Measurements from ENCODE around the gene AP2B1. TPM values are rescaled to one million over a fixed set of nuclear protein-coding genes. Genes with fewer than 3 reads are reported as not detected.

The AP2B1 gene
- total RNA-seq, 2 donors from 2014 or later, result 44.5 to 68.3 TPM

GRCh38 chr17:35674552-35674951 is 87.4 kb downstream of the AP2B1 start:
- Histone ChIP-seq H3K9me3 (no peaks in the 10 kb centered on the region), H3K27ac (no peak overlapping the region), H3K27me3 (replicated peaks; ENCODE audit: insufficient read depth) (no peaks in the 10 kb centered on the region), H3K4me3 (no peak overlapping the region), H3K4me1 (ENCODE audit: control insufficient read depth in 1 of 2, low read depth in 2 of 2) (peaks cover 0 to 9% of the 10 kb centered on the region in 2 donors), H3K36me3 (peaks cover 11% of the 10 kb centered on the region)
- DNase-seq (ENCODE audit: low spot score), result no peak
- no peak for TF ChIP-seq CTCF (IDR thresholded peaks at IDR 0.05)
- ATAC-seq (ENCODE audit: insufficient number of reproducible peaks, low FRiP score, low read depth), result no peak

DNA sequence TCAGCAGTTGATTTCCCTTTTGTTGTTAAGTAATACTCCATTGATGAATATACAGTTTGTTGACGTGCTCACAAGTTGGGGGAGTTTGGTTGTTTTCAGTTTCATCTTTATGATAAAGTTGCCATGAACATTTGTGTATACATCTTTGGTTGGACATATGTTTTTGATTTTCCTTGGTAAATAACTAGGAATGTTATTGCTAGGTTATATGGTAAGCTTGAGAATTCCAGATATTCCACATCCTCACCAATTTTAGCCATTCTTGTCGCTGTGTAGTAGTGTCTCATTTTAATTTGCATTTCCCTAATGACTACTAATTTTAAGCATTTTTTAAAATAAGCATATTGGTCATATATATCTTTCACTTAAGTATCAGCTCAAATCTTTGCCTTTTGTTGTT is 89.3 kb downstream of the AP2B1 start:
- no peaks in the 10 kb centered on the region for H3K27me3 ChIP-seq (replicated peaks; ENCODE audit: insufficient read depth)
- no peak overlapping the region for H3K4me3 ChIP-seq
- ATAC-seq (ENCODE audit: insufficient number of reproducible peaks, low FRiP score, low read depth) (no peak), DNase-seq (ENCODE audit: low spot score) (no peak)
- TF ChIP-seq CTCF (IDR thresholded peaks at IDR 0.05), result no peak
- H3K9me3 ChIP-seq, result no peaks in the 10 kb centered on the region
- H3K27ac ChIP-seq, result no peak overlapping the region
- peaks cover 15% of the 10 kb centered on the region for H3K36me3 ChIP-seq
- H3K4me1 ChIP-seq (ENCODE audit: control insufficient read depth in 1 of 2, low read depth in 2 of 2), result peaks cover 0 to 2% of the 10 kb centered on the region in 2 donors

GRCh38 chr17:35679007-35679682 is 92.0 kb downstream of the AP2B1 start:
- Histone ChIP-seq H3K27ac (no peak overlapping the region), H3K4me1 (ENCODE audit: control insufficient read depth in 1 of 2, low read depth in 2 of 2) (peaks cover 0 to 7% of the 10 kb centered on the region in 2 donors), H3K4me3 (no peak overlapping the region), H3K36me3 (peaks cover 12% of the 10 kb centered on the region), H3K27me3 (replicated peaks; ENCODE audit: insufficient read depth) (no peaks in the 10 kb centered on the region), H3K9me3 (no peaks in the 10 kb centered on the region)
- DNase-seq (ENCODE audit: low spot score), result no peak
- ATAC-seq (ENCODE audit: insufficient number of reproducible peaks, low FRiP score, low read depth), result no peak
- TF ChIP-seq CTCF (IDR thresholded peaks at IDR 0.05), result no peak

- H3K9me3 ChIP-seq, result no peaks in the 10 kb centered on the region
- peaks cover 0 to 12% of the 10 kb centered on the region in 2 donors for H3K4me1 ChIP-seq (ENCODE audit: control insufficient read depth in 1 of 2, low read depth in 2 of 2)
- no peaks in the 10 kb centered on the region for H3K27me3 ChIP-seq (replicated peaks; ENCODE audit: insufficient read depth)
- TF ChIP-seq CTCF (IDR thresholded peaks at IDR 0.05), result no peak
- H3K27ac ChIP-seq, result no peak overlapping the region
- H3K36me3 ChIP-seq, result peaks cover 12% of the 10 kb centered on the region
- ATAC-seq (ENCODE audit: insufficient number of reproducible peaks, low FRiP score, low read depth) (no peak), DNase-seq (ENCODE audit: low spot score) (no peak)
- no peak overlapping the region for H3K4me3 ChIP-seq
Observed at GRCh38 chr17:35683591-35683990, 96.5 kb downstream of the AP2B1 start.

DNA sequence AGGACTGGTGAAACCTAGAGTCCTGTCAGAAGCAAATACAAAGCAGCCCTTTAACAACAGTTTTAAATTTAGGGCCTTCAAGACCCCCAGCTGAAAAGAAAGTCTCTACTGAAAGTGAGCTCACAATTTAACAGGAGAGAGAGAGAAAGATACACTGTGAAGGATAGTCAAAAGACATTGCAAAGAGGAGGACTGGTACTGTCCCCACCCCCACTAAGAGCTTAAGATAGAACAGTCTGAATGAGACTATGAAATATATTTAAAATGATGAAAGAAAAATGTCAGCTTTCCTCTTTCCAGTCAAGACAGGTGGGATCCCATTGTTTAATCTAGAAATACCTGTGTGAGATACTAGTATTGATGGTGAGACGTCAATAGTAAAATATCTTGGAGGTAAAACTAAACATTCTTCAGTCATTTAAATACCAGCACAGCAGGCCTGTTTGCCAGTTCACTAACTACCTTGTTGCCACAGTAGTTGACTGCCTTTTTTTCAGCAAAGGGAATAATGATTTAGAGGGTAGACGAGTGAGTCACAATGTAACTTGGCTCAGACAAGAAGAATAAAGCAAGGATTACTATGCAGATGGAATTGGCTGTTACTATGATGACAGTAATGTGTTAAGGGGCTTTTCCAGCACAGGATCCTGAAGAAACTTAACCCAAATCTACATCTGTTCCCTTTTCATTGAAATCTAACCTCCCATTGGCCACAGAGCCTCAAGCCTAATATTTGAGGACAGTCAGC is 97.1 kb downstream of the AP2B1 start:
- Histone ChIP-seq H3K27ac (peak overlapping the region in 1 of 2 donors; percentile 10), H3K36me3 (peaks cover 12% of the 10 kb centered on the region), H3K4me3 (no peak overlapping the region), H3K9me3 (no peaks in the 10 kb centered on the region), H3K27me3 (replicated peaks; ENCODE audit: insufficient read depth) (no peaks in the 10 kb centered on the region), H3K4me1 (ENCODE audit: control insufficient read depth in 1 of 2, low read depth in 2 of 2) (peaks cover 0 to 12% of the 10 kb centered on the region in 2 donors)
- DNase-seq (ENCODE audit: low spot score), result no peak
- TF ChIP-seq CTCF (IDR thresholded peaks at IDR 0.05), result no peak
- no peak for ATAC-seq (ENCODE audit: insufficient number of reproducible peaks, low FRiP score, low read depth)

All from thoracic aorta (tissue), 2 donors.